ENCODE results near the gene AMPH.
"Not testable (repeated sequence)": the region's sequence is repeated elsewhere in the genome, so short reads cannot be mapped to it uniquely, and the experiment has no call there.

AMPH gene

DNA sequence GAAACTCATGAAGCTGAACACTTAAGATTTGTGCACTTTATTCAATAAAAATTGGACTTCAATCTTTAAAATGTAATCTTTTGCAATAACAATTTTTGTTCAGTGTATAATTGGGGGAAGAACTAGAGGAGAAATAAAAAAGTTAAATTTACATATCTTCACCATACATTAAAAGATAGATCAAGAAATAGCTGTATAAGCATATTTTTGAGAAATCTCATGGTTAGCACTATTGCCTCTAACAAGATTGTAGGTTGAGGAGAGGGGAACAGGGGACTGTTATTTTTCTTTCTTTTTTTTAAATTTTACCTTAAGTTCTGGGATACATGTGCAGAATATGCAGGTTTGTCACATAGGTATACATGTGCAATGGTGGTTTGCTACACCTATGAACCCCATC lies 5.3 kb downstream of the AMPH start:
- DNase-seq = no peak

DNA sequence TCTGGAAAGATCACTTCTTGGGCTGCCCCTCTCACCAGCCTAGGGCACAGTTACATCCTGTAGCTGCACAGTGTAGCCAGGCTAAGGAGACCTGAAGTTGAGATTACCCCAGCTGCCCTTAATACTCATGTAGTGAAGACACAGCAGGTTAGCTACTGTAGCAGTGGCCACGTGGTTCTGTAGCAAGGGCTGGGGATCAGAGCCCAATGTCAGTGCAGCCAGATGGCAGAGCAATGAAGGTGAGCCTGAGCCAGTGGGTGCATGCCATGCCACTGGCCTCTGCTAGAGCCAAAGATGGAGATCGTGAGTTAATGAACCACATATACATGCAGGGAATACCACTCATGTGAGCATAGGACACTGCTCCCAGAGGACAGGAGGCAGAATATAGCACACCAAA lies 15.5 kb downstream of the AMPH start:
- no peak for DNase-seq

DNA sequence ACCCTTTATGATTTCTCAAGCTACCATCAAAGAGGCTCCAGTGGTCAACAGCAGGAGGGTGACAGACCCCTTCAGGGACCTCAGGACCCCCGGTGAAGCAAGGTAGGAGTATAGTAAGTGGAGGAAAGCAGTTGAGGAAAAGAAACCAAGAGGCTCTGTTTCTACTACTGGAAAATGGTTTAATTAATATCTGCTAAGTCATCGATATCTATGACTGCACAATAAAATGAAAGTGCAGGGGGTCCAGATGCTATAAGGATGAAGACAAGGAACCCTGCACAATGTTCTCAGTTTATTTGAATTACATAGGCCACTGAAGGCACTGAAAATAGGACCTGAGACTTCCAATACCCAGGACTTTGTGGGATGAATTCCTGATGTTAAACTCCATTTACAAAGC lies 23.7 kb downstream of the AMPH start:
- DNase-seq = no peak

DNA sequence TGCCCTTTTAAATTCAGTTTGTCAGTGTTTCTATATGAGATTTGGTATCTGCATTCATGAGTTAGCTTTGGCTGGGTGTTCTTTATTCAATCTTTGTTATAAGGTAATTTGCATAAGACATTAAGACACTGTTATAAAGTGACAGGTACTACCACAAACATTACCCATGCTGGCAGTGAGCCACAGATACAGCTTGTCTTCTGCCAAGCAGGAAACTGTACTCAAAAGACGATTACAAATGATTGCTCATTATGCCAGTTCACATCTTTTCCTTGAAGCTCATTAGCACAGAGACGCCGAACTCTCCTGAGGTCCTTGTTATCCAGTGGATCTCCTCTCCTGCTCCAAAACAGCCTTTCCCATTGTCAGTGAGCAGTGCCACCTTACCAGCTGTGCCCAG lies 30.4 kb downstream of the AMPH start:
- DNase-seq = peak; percentile 3

DNA sequence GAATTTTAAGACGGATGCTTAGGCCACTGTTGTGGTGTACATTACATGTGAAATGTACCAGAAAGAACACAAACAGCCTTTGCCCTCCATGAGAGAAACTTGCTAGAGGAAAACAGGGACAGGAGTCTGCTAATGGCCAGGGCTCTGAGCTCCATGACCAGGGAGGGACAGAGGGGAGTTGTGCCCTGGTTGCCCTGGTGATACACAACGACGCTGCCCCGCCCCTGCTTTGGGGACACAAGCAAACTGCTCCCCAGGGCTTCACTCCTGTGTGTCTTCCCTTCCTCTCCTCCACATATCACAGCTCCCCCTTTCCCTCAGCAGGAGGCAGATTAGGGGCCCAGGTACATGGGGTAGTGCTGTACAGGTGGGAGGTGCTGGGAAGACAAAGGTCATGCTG lies 36.2 kb downstream of the AMPH start:
- DNase-seq = no peak

DNA sequence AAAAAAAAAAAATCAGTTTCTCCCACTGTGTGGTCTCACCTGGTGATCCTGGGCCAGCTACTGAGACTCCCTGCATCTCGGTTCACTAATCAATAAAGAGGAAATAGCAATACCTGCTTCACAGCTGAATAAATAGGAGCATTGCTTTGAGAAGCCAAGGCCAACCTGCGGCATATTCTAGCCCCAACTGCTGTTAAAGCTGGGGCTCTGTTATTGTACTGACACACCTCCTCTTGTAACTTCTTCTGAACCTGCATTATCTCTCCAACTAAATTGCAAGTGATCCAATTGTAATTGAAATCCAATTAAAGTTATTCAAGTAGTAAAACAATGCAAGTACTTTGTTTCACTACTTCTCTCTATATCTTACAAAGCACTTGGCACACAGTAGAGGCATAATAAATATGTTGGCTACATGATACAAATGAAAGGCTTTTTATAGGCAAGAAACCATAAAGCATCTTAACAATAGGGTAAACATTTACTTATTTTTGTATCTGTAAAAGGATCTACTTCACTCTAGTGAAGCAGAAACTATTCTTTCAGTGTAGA lies 38.4 kb downstream of the AMPH start:
- no peak for DNase-seq

DNA sequence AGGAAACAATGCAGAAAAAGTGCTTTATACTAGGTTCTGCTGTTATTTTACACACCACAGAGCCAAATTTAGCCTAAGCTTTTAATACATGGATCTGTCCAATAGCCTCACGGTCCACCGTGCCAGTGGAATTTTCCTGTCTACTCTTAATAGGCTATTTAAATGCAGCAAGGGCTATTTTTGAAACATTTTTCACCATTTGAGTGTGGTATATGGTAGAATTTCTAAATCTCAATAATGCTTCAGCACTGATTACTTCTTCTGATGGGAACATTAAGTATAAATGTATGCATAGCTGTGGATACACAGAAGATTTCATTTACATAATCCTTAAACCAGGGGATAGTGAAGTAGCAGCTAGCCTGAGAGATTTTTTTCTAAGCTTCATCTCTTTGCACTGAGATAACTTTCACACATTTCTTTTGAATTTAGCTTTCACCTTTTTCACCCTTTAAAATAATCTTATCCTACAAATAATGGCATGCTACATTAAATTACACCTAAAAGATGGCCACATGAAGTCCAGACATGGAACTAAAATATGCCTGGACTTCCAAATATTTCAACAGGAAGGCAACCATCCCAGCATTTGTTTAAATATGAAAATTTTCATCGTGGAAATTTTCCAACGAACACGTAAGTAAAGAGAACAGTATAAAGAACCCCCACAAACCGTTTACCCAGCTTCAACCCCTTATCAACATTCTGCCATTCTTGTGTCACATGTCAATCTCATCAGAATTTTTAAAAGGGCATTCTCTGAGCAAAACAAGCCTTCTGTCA lies 45.4 kb downstream of the AMPH start:
- no peak for DNase-seq

DNA sequence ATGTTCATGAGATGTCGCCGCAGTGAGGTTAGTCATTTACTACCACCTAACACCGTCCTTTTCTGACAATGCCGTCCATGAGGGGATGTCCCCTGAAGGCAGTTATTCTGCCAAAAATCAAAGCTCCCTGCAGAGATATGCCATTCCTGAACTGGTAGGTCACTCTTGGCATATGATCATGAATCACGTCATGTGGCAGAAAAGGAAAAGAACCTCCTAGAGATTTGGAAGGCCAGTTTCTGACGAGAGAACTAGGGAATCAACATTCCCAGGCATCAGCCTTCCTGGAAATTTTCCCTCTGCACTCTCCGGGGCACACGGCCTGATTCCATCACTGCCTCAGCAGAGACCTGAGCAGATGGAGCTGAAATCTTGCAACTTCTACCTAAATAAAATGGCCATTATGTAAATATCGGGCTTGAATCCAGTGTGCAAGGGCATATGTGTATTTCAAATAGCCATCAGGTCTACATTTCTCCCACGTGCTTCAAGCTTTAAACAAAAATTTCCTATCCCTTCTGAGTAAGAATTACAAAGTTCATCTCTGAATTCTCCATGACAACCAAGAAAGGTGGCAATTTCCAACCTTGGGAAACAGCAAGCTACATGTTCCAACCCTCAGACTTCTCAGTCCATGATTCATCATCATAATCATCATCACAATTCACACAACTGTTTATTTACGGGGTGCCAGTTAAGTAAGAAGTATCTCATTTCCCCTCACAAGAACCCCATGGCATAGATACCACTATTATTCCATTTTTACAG lies 46.5 kb downstream of the AMPH start:
- no peak for DNase-seq

DNA sequence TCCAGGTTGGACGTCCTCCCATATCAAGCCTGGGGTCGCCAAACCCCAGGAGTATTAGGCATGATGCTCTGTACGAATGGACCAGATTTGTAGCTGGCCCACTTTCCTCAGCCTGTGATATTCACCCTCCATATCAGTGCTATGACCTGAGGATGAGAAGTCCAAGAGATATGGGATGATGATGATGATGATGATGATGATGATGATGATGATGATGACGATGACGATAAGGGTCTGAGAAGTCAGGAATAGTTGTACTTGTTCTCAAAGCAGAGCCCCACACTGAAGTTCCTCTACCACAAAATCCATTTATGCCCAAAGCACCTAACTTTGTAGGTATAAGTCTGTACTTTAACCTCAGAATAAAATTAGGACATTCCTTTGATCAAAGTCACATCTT lies 50.7 kb downstream of the AMPH start:
- no peak for DNase-seq

DNA sequence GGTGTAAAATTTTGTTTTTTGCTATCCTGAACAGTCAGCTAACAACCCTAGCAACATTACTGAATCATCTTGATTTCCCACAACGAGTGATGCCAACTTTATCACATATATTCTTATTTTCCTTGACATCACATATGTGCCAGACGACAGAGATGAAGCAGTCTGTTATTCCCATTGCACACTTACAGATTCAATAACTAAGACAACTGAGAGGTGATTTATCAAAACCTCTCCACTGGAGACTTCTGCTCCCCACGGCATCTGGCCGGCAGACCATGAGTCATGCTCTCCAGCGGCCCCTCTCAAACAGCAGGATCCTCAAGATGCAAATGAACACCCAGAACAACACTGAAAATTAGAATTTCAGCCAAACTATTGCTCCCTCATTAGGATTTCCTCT lies 57.1 kb downstream of the AMPH start:
- no peak for DNase-seq

DNA sequence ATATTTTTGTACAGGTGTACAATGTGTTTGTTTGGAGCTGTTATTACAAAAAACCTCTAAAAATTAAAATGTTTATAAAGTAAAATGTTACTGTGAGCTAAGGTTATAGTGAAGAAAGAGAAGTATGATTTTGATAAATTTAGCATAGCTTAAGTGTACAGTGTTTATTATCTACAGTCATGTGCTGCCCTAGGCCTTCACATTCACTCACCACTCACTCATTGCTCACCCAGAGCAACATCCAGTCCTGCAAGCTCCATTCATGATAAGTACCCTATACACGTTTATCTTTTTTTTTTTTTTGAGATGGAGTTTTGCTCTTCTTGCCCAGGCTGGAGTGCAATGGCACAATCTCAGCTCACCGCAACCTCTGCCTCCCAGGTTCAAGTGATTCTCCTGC lies 59.6 kb downstream of the AMPH start:
- DNase-seq = not testable (repeated sequence)

DNA sequence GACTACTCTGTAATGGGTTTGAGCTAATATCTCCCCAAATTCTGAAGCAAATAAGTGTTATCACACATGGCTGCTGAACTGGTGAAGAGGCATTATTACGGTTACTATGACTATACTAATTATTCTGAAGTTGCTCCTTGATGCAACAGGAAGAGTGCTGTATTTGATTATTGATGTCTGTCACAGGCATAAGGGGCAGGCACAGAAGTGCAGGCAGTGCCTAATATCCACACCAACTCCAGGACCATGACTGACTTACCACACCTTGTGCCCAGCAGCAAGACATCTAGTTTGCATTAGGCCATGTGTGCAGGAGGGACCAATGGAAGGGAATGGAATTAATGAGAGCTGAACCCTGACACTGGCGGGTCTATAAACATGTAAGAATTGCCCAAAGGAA lies 62.7 kb downstream of the AMPH start:
- no peak for DNase-seq

DNA sequence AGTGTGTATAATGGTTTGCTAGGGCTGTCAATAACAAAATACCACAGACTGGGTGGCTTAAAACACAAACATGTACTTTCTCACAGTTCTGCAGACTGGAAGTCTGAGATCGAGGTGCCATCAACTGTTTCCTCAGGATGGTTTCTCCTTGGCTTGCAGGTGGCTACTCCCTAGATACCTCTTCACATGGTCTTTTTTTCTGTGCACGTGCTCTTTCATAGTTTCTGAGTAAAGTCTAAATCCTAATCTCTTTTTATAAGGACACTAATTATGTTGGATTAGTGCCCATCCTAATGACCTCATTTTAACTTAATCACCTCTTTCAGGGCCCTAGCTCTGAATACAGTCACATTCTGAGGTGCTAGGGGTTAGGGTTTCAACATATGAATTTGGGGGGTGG lies 65.9 kb downstream of the AMPH start:
- DNase-seq = no peak

DNA sequence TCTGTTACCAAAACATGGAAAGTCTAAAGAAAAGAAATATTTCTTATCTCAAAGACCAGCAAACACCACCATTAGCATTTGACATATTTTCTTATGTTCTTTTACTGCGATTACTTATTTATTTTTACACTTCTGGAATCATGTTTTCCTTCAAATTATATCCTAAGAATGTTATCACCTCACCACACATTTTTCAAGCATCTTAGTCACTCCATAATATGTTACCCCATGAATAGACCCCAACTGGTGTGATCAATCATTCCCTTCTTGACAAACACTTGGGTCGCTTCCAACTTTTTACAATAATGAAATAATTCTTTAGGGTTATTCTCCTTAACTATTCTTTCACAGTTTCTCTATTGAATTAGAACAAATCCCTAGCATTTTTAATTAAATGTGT lies 67.4 kb downstream of the AMPH start:
- no peak for DNase-seq

DNA sequence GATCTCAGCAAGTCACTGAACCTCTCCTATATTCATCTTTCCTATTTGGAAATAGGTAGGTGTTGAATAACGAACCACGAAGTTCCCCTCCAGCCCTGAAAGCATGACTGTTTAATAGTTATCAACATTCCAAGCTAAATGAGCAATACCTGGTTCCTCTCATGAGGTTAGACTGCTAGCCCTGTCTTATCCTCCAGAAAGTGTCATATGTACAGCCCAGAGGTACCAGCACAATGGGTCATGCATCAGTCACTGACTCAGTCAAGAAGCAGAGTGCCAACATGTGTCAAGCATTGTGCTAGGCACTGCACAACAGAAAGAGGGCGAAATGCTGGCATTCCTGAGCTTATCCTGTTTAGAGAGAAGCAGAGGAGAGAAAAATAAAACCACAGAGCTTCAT lies 70.0 kb downstream of the AMPH start:
- no peak for DNase-seq

DNA sequence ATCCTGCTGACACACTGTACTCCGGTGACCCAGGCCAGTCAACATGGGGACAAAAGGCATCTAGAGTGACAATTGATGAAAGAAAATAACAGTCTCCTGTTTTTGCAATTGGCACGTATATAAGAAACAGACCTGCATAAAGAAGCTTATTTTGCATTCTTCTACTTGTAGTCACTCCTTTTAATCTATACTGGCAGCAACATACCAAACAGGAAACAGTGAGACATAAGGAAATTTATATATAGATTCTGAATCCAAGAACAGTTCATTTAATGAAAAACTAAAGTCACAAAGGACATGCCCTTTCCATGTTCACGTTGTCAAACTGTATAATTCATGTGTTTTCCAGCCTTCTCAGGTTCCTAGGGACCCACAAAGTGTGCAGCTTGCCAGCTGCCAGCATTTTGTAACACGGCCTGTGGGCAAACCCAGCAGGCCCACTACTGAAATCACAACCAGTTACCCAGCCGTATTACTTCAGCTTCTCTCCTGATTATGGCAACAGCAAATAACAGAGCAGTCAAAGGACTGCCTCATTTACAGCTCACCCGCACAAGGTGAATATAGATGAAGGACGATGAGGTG lies 72.3 kb downstream of the AMPH start:
- DNase-seq = no peak

DNA sequence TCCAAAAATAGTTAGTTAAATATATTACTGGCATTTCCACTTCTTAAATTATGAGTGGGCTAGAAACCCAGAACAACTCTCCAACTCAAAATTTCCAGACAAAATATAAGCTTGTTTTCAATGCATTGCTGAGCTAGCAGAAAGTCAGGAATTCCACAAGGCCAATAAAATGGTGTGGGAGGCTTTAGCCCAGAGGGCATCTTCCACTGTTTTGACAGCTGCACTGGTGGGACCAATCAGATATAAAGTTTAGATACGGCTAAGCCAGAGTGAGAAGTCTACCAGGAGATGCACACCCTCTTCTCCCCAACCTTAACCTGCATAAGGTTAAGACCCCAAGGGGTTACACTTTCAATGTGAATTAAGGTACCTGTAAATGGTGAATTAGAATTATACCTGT lies 76.6 kb downstream of the AMPH start:
- DNase-seq = no peak

DNA sequence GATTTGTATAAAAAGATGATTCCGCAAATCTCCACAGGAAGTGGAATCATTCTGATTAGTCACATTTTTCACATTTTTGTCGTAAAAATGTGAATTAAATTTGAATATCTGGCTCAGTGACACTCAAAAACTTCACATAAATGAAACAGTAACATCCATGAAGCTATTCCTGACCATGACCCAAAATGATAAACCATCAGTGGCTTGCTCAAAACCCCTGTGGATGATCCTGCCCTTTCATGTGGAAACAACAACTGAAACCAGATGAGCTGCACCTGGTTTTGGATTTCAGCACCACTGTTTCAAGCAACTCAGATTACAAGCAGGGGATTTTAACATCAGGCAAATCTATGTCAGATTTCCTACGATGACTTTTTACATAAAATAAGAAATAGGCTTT lies 80.3 kb downstream of the AMPH start:
- DNase-seq = no peak

DNA sequence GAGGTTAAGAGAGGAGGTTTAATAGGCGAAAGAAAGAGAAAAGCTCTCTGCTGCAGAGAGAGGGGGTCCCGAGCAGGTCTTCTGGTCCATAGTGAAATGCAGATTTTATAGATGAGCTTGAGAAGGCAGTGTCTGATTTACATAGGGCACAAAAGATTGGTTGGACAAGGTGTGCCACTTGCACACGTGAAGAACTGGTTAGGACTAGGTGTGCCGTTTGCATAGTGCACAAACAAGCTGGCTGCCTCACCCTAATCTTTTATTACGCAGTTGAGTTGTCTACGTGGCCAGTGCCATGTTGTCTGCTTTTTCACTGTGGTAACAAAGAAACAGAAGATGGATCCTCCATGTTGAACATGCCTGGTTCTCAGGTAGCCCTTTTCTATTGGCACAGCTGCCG lies 82.6 kb downstream of the AMPH start:
- DNase-seq = no peak

DNA sequence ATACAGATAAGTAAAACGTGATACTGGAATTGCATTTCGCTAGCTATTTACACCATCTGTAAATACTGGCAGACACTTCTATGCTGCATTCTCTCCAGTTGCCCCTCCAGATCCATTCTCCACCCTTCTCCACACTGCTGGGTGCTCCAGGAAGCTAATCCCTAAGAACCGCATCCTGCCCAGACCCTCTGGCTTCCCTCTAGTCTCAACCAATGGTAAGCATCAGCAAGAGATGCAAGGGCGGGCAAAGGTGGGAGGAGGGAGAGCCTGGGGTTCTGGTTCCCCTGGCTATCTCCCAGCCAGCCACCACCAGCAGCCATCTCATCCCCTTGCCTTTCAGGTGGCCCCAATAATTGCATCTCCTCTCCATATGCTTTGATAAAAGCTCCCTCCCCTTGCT lies 84.4 kb downstream of the AMPH start:
- no peak for DNase-seq

DNA sequence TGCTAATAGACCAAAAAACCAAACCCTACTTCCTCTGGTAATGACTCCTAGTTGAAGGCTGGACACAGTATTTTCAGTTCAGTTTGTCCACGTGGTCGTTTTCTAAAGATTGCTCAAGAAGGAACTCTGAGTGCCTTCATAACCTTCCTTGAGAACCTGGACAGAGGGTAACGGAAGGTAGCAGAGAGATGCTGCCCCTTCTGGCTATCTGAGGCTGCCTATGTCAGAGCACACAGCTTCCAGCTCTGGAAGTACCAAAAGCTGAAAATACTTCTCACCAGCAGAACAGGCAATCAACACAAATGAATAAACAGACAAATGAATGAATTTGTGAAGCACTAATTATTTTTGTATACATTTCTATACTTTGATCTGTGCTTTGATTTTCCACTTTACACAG lies 85.2 kb downstream of the AMPH start:
- DNase-seq = no peak

DNA sequence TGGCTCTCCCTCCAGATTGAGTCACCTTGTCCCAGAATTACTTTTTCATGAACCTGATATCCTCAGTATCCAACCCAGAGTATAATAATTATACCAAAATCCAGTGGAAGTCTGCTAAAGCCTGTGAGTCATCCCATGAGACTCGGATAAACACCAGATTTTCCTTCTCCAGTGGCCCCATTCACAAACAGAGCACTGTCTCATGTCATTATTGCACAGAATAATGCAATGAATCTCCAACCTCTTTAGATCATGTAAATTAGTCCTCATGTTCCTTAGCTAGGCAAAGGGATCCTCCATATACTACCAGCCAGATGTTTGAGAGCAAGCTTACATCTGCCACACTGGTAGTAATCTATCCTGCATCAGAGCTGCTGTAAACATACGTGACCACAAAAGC lies 89.0 kb downstream of the AMPH start:
- DNase-seq = no peak

DNA sequence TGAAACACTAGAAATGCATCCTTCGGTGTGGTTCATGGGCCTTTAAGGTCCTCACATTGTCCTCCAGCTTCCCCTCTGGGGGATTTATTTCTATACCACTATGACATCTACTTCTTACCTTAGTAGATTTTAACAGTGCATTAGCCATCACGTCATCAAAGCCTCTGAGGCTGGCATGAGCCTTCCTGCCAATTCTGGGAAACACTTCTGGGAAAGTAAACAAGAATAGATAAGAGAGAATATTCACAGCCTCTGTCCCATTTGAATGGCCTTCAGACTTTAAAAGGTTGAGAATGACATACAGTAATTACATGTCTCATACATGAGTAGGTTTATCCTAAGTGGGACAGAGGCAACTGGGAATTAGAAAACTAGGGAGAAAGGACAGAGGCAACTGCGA lies 89.7 kb downstream of the AMPH start:
- no peak for DNase-seq

DNA sequence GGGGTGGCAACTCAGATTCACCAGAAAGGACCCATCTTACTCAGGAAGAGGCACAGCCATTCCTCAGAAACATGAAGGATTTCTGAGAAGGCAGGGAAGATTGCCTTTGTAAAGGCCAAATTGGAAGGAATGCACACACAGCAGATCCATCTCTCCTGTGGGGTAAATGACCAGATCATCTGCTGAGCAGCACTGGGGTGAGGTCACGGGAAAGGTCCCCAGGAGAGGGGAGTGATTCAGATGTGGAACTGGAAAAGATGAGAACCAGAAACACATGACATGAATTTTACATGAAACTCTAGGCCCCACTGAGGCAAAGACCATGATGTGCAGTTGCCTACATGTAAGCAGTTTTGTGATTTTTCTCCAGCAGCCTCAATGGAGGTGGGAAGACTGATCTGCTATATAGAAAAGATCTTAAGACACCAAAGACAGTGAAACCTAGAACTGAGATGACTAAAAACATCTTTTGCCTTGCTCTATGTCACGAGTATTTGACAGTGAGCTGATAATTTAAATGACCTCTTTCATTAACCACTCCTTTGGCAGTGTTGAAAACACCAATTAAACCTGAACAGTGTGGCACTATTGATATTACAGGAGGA lies 91.6 kb downstream of the AMPH start:
- DNase-seq = peak; percentile 5
